Hematopoietic multipotent progenitor cell treated with erythropoietin and hydrocortisone succinate and interleukin-3 and kit ligand, for 4 days (in vitro differentiated cells): ENCODE results near the gene SEC22C.

Experiments used
- DNase-seq: peaks from one replicate; pipeline ENCODE4 v3.0.0-alpha.2; 2015

SEC22C gene

GRCh38 chr3:42510325-42510724 lies 71.4 kb downstream of the SEC22C start:
- no peak for DNase-seq

GRCh38 chr3:42509111-42509510 lies 72.7 kb downstream of the SEC22C start:
- DNase-seq, result no peak

GRCh38 chr3:42508562-42508961 lies 73.2 kb downstream of the SEC22C start:
- no peak for DNase-seq

- DNase-seq, result peak; percentile 20
Observed at GRCh38 chr3:42507761-42508335, 73.9 kb downstream of the SEC22C start.

GRCh38 chr3:42507252-42507651 lies 74.5 kb downstream of the SEC22C start:
- no peak for DNase-seq

- no peak for DNase-seq
Observed at GRCh38 chr3:42505849-42506410, 75.8 kb downstream of the SEC22C start.

- DNase-seq, result no peak
Observed at GRCh38 chr3:42505128-42505848, 76.5 kb downstream of the SEC22C start.

GRCh38 chr3:42504334-42505127 lies 77.2 kb downstream of the SEC22C start:
- DNase-seq, result no peak

- no peak for DNase-seq
Observed at GRCh38 chr3:42503957-42504333, 77.8 kb downstream of the SEC22C start.

- no peak for DNase-seq
Observed at GRCh38 chr3:42503251-42503924, 78.4 kb downstream of the SEC22C start.

GRCh38 chr3:42502429-42503250 lies 79.1 kb downstream of the SEC22C start, which contains the start of gene VIPR1:
Gene VIPR1 (plus strand): TSS chr3:42502643. CDS start chr3:42502736, 93 bp downstream.
- peak; percentile 89 for DNase-seq

GRCh38 chr3:42501681-42502428 lies 79.9 kb downstream of the SEC22C start:
- peak; percentile 73 for DNase-seq

- DNase-seq, result peak; percentile 32
Observed at GRCh38 chr3:42501321-42501680, 80.5 kb downstream of the SEC22C start.

- no peak for DNase-seq
Observed at GRCh38 chr3:42500909-42501308, 80.9 kb downstream of the SEC22C start.

- DNase-seq, result no peak
Observed at GRCh38 chr3:42500091-42500490, 81.7 kb downstream of the SEC22C start.

GRCh38 chr3:42499478-42499871 lies 82.3 kb downstream of the SEC22C start:
- no peak for DNase-seq

- DNase-seq, result no peak
Observed at GRCh38 chr3:42498791-42499477, 82.8 kb downstream of the SEC22C start.

GRCh38 chr3:42498034-42498433 lies 83.7 kb downstream of the SEC22C start:
- DNase-seq, result no peak
